ENCODE data around the gene PACS1.

- TF ChIP-seq CTCF (IDR thresholded peaks at IDR 0.05) (no peak), EZH2 (IDR thresholded peaks at IDR 0.05; ENCODE audit: borderline replicate concordance, insufficient read depth, low read depth, low read length, poor library complexity, severe bottlenecking) (no peak)
These were observed 215.3 kb downstream of the PACS1 start for GRCh38 chr11:66285250-66285947.
